SK-N-SH (cell line): ENCODE measurements around the gene ESYT1. TPM values are rescaled to one million over a fixed set of nuclear protein-coding genes. Genes with fewer than 3 reads are reported as not detected.

Experiments used
- CTCF ChIA-PET: fragments of 300-600, 350-600 bp; formaldehyde crosslinking; extraction: SDS; loops from one replicate; lab custom pipeline; 2021; lab: Yijun Ruan, JAX
- POLR2A ChIA-PET: fragments of 350-600 bp; sonication (Branson Sonifier 250); formaldehyde crosslinking; extraction: SDS; loops from one replicate; lab custom pipeline; 2020; ENCODE audit warnings: antibody characterized with exemption, inconsistent platforms; lab: Yijun Ruan, JAX
- DNase-seq: peaks from one replicate; pipeline ENCODE4 v3.0.0; 2012
- H2AFZ ChIP-seq: fragments of 200-600 bp; sonication (generic); 2 replicates; pipeline ENCODE4 v1.8.1; 2016; ENCODE audit warnings: antibody characterized with exemption, mild to moderate bottlenecking, low read depth
- H3F3A ChIP-seq: fragments of 200-600 bp; sonication (generic); replicated peaks from 2 replicates; pipeline ENCODE3; 2016; ENCODE audit warnings: antibody characterized with exemption, mild to moderate bottlenecking; ENCODE audit not compliant: insufficient read depth
- H3K27ac ChIP-seq, 2 experiments: fragments of 200-500 bp in 1 of 2; fragments of 200-600 bp in 1 of 2; sonication (Bioruptor generic) in 1 of 2; sonication (generic), shearing (Covaris generic) in 1 of 2; 2 replicates each; pipeline versions ENCODE4 v1.5.1 to v1.6.1; 2014 to 2016; ENCODE audit warnings: low read depth in 2 of 2, inconsistent platforms in 1 of 2, low read length in 1 of 2, mild to moderate bottlenecking in 1 of 2, mixed read lengths in 1 of 2
- H3K27me3 ChIP-seq: fragments of 200-600 bp; sonication (generic), shearing (Covaris generic); 2 replicates; pipeline ENCODE4 v1.6.1; 2016; ENCODE audit warnings: mixed run types; ENCODE audit not compliant: insufficient read depth
- H3K36me3 ChIP-seq, 2 experiments: fragments of 200-500 bp in 1 of 2; fragments of 200-600 bp in 1 of 2; sonication (Bioruptor generic) in 1 of 2; sonication (generic) in 1 of 2; replicated peaks in 1 of 2; 2 replicates each; pipeline versions ENCODE3 to v1.5.1; 2014 to 2016; ENCODE audit warnings: low read length in 1 of 2, mild to moderate bottlenecking in 1 of 2; ENCODE audit not compliant: insufficient read depth in 2 of 2, control insufficient read depth in 1 of 2
- H3K4me1 ChIP-seq, 2 experiments: fragments of 200-500 bp in 1 of 2; fragments of 200-600 bp in 1 of 2; sonication (Bioruptor generic) in 1 of 2; sonication (generic), shearing (Covaris generic) in 1 of 2; 2 replicates each; pipeline versions ENCODE4 v1.5.1 to v1.6.1; 2014 to 2016; ENCODE audit warnings: low read depth in 1 of 2, low read length in 1 of 2, mixed run types in 1 of 2; ENCODE audit not compliant: insufficient read depth in 2 of 2, control insufficient read depth in 1 of 2
- H3K4me2 ChIP-seq: fragments of 200-600 bp; sonication (generic), shearing (Covaris generic); 2 replicates; pipeline ENCODE4 v1.6.1; 2017; ENCODE audit warnings: mixed run types
- H3K4me3 ChIP-seq, 2 experiments: fragments of 200-500 bp in 1 of 2; fragments of 200-600 bp in 1 of 2; sonication (Bioruptor generic) in 1 of 2; sonication (generic), shearing (Covaris generic) in 1 of 2; 2 replicates each; pipeline versions ENCODE4 v1.5.1 to v1.8.1; 2014 to 2016; ENCODE audit warnings: low read depth in 2 of 2, inconsistent platforms in 1 of 2, low read length in 1 of 2, mild to moderate bottlenecking in 1 of 2, mixed read lengths in 1 of 2, moderate library complexity in 1 of 2
- H3K79me2 ChIP-seq: fragments of 200-600 bp; sonication (generic); 2 replicates; pipeline ENCODE4 v1.8.1; 2017; ENCODE audit warnings: mild to moderate bottlenecking; ENCODE audit not compliant: insufficient read depth
- H3K9ac ChIP-seq: fragments of 200-600 bp; sonication (generic); 2 replicates; pipeline ENCODE4 v1.6.1; 2017; ENCODE audit warnings: mixed run types
- H3K9me2 ChIP-seq: fragments of 200-600 bp; sonication (generic); 2 replicates; pipeline ENCODE4 v1.6.1; 2017; ENCODE audit warnings: mixed run types
- H3K9me3 ChIP-seq: fragments of 200-600 bp; sonication (generic); 2 replicates; pipeline ENCODE4 v1.6.1; 2017; ENCODE audit warnings: mixed run types, mild to moderate bottlenecking, moderate library complexity
- H4K20me1 ChIP-seq: fragments of 200-600 bp; sonication (generic); 2 replicates; pipeline ENCODE4 v1.6.1; 2017; ENCODE audit warnings: mild to moderate bottlenecking, mixed run types; ENCODE audit not compliant: insufficient read depth
- CHD2 ChIP-seq: fragments of 150-350 bp; IDR thresholded peaks from 2 replicates; pipeline ENCODE4 v1.6.1; 2018; ENCODE audit warnings: low read length; ENCODE audit not compliant: partially characterized antibody
- CTCF ChIP-seq: fragments of 200-600 bp; sonication (generic); IDR thresholded peaks from 2 replicates; pipeline ENCODE4 v1.6.1; 2017; ENCODE audit warnings: antibody characterized with exemption, mild to moderate bottlenecking, moderate library complexity
- EZH2phosphoT487 ChIP-seq: fragments of 200-600 bp; sonication (generic); IDR thresholded peaks from 2 replicates; pipeline ENCODE4 v1.6.1; 2017; ENCODE audit warnings: low read depth, mixed run types, mild to moderate bottlenecking, antibody characterized with exemption, moderate library complexity, borderline replicate concordance
- FOXJ3 ChIP-seq: sonication (generic); formaldehyde crosslinking; IDR thresholded peaks from 2 replicates; pipeline ENCODE4 v1.5.1; 2020; ENCODE audit warnings: mild to moderate bottlenecking, missing genetic modification reagents
- FOXM1 ChIP-seq: IDR thresholded peaks from 2 replicates; pipeline ENCODE4 v1.4.0; 2012; ENCODE audit warnings: low read depth, mild to moderate bottlenecking
- GATA2 ChIP-seq: sonication (generic); formaldehyde crosslinking; IDR thresholded peaks from 2 replicates; pipeline ENCODE4 v1.5.0; 2020; ENCODE audit warnings: mild to moderate bottlenecking, missing genetic modification reagents
- MEF2A ChIP-seq: IDR thresholded peaks from 2 replicates; pipeline ENCODE4 v1.4.0; 2012; ENCODE audit warnings: low read depth, borderline replicate concordance
- MXI1 ChIP-seq: IDR thresholded peaks from 2 replicates; pipeline ENCODE4 v1.6.1; 2012; ENCODE audit warnings: mild to moderate bottlenecking, low read depth, low read length, improper control_type of control experiment
- RAD21 ChIP-seq: IDR thresholded peaks from 2 replicates; pipeline ENCODE4 v1.6.1; 2012; ENCODE audit warnings: mild to moderate bottlenecking, low read length
- RCOR1 ChIP-seq: fragments of 150-350 bp; IDR thresholded peaks from 2 replicates; pipeline ENCODE4 v1.6.1; 2017; ENCODE audit warnings: antibody characterized with exemption, low read length
- RFX5 ChIP-seq: IDR thresholded peaks from 2 replicates; pipeline ENCODE4 v1.6.1; 2012; ENCODE audit warnings: mild to moderate bottlenecking, improper control_type of control experiment, low read length
- SMC3 ChIP-seq: IDR thresholded peaks from 2 replicates; pipeline ENCODE4 v1.6.1; 2012; ENCODE audit warnings: low read depth, low read length, improper control_type of control experiment
- TCF12 ChIP-seq: IDR thresholded peaks from 2 replicates; pipeline ENCODE4 v1.4.0; 2012
- USF2 ChIP-seq: fragments of 150-350 bp; IDR thresholded peaks from 2 replicates; pipeline ENCODE4 v1.6.1; 2017; ENCODE audit warnings: antibody characterized with exemption, low read length, low read depth, borderline replicate concordance
- ZBTB33 ChIP-seq: IDR thresholded peaks from 2 replicates; pipeline ENCODE4 v1.4.0; 2012; ENCODE audit warnings: low read depth, borderline replicate concordance
- WGBS: methylation state at CpG from one replicate; pipeline ENCODE4 v1.1.6; 2017; ENCODE audit warnings: low lambda C conversion rate; 5-methylcytosine and 5-hydroxymethylcytosine counted together
- polyA plus RNA-seq, 3 experiments: library from polyadenylated mRNA; depleted of rRNA; stranded (reverse); fragments of >200 nt; gene quantifications; 2 replicates each; pipeline ENCODE4 v1.2.3, GENCODE V29; 2012
- TF ChIP-seq, protein P1 (sequence below): IDR thresholded peaks from 2 replicates; pipeline ENCODE4; 2012

The ESYT1 gene
- polyA plus RNA-seq, 1 of the 3 experiments (the other 2 are of a cell fraction): 132 TPM

DNA sequence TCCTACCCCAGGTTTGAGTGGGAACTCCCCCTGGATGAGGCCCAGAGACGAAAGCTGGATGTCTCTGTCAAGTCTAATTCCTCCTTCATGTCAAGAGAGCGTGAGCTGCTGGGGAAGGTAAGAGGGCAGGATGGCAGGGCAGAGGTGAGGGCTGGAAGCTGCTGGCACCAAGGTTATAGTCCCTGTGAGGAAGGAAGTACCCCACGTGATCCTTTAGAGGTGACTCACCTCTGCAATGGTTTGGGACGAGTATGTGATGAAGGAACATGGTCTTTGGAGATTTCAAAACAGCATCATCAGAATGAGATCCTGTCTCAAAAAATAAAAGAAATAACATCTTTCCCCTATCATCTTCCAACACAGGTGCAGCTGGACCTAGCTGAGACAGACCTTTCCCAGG lies 15.2 kb downstream of the ESYT1 start:
- WGBS: 84% methylated on average over 4 of the region's 4 CpGs
- DNase-seq: no peak
- peaks cover 23 to 46% of the 10 kb centered on the region in 2 experiments for H3K36me3 ChIP-seq

DNA sequence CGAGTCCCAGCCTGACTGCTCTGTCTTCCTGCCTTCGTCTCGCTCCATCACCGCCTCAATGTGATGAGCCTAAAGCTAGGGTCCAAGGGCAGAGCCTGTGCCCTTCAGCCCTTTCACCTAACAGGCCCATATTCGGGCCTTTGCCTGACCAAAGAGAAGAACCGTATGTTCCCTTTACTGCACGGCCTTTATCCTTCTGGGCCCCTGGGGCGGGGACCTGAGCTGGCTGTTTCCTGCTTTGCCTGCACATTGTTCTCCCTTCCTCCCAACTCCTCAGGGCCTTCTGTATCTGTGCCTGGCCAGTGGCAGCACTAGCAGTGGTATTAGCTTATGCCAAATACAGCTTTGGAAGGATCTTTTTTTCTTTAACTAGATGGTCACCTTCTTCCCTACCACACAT lies 15.8 kb downstream of the ESYT1 start:
- Histone ChIP-seq H3K27me3 (no peaks in the 10 kb centered on the region), H3K79me2 (no peaks in the 10 kb centered on the region), H3K9me2 (no peaks in the 10 kb centered on the region), H3K27ac (no peak overlapping the region), H2AFZ (no peak overlapping the region), H3K4me3 (no peak overlapping the region), H3K4me2 (no peak overlapping the region), H4K20me1 (no peaks in the 10 kb centered on the region), H3K9me3 (no peaks in the 10 kb centered on the region), H3K4me1 (peaks cover 0 to 2% of the 10 kb centered on the region in 2 experiments; a peak in 1 of 4 replicates), H3K36me3 (peaks cover 21 to 40% of the 10 kb centered on the region in 2 experiments), H3F3A (peaks cover 15% of the 10 kb centered on the region), H3K9ac (no peak overlapping the region)
- over 99% methylated on average over 8 of the region's 8 CpGs for WGBS
- ChIA-PET POLR2A (interaction anchor here (1.3 to 1.8 kb wide), 2 partner anchors 14 to 15 kb away, joined by 3 to 4 read pairs; no protein-coding TSS in a partner anchor), CTCF (interaction anchor here (1.3 to 4.0 kb wide), 3 partner anchors 14 to 45 kb away, joined by 4 to 16 read pairs (median 7); partner anchors contain the start of gene SMARCC2)
- DNase-seq: no peak
- no peak for TF ChIP-seq CHD2
- TF ChIP-seq RCOR1: no peak
- TF ChIP-seq RAD21: no peak
- no peak for TF ChIP-seq CTCF
- no peak for TF ChIP-seq ZBTB33
- no peak for TF ChIP-seq MXI1
- no peak for TF ChIP-seq SMC3
- no peak for TF ChIP-seq EZH2phosphoT487
- TF ChIP-seq FOXJ3 (CRISPR knock-in tag): no peak
- TF ChIP-seq FOXM1: no peak
- no peak for TF ChIP-seq USF2
- no peak for TF ChIP-seq TCF12

More for the DNA sequence above, 15.2 kb downstream of the ESYT1 start:
- Histone ChIP-seq H3K9ac (no peak overlapping the region), H3K9me2 (no peaks in the 10 kb centered on the region), H2AFZ (no peak overlapping the region), H3K4me3 (no peak overlapping the region), H3K79me2 (no peaks in the 10 kb centered on the region), H3F3A (peaks cover 15% of the 10 kb centered on the region), H4K20me1 (no peaks in the 10 kb centered on the region), H3K9me3 (no peaks in the 10 kb centered on the region), H3K27me3 (no peaks in the 10 kb centered on the region), H3K4me2 (no peak overlapping the region), H3K4me1 (peaks cover 0 to 2% of the 10 kb centered on the region in 2 experiments; a peak in 1 of 4 replicates), H3K27ac (no peak overlapping the region)
- no peak for TF ChIP-seq CTCF
- TF ChIP-seq GATA2 (CRISPR knock-in tag): no peak
- no peak for TF ChIP-seq MEF2A
- TF ChIP-seq, protein P1, sequence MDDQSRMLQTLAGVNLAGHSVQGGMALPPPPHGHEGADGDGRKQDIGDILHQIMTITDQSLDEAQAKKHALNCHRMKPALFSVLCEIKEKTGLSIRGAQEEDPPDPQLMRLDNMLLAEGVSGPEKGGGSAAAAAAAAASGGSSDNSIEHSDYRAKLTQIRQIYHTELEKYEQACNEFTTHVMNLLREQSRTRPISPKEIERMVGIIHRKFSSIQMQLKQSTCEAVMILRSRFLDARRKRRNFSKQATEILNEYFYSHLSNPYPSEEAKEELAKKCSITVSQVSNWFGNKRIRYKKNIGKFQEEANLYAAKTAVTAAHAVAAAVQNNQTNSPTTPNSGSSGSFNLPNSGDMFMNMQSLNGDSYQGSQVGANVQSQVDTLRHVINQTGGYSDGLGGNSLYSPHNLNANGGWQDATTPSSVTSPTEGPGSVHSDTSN: no peak
- TF ChIP-seq RFX5: no peak
- POLR2A ChIA-PET: interaction anchor here (0.7 to 1.8 kb wide), 2 partner anchors 8 to 14 kb away, joined by 3 to 4 read pairs; no protein-coding TSS in a partner anchor
- CTCF ChIA-PET: interaction anchor here (1.3 to 4.0 kb wide), 4 partner anchors 13 to 147 kb away, joined by 4 to 16 read pairs (median 10); partner anchors contain the start of genes SMARCC2 and ZC3H10
